OCI-LY3 (cell line): Measurements from ENCODE around the gene MYBPC2.

Experiments
- H2AFZ ChIP-seq: fragments of 200-600, 300-600 bp; shearing (Covaris generic); 2 replicates; pipeline ENCODE4 v1.6.0; 2014; ENCODE audit warnings: antibody characterized with exemption, low read depth, low read length
- H3K27ac ChIP-seq: fragments of 200-600, 300-600 bp; sonication (generic); 2 replicates; pipeline ENCODE4 v1.5.1; 2014; ENCODE audit warnings: mild to moderate bottlenecking, low read length, moderate library complexity, mixed read lengths
- H3K27me3 ChIP-seq: fragments of 200-600, 300-600 bp; sonication (generic); 2 replicates; pipeline ENCODE4 v1.6.1; 2014; ENCODE audit warnings: low read depth, low read length, mixed read lengths
- H3K36me3 ChIP-seq: fragments of 200-600, 300-600 bp; sonication (generic); replicated peaks from 2 replicates; pipeline ENCODE3; 2014; ENCODE audit warnings: low read depth, low read length, mixed read lengths
- H3K4me1 ChIP-seq: fragments of 300-600, 200-600 bp; sonication (generic); 2 replicates; pipeline ENCODE4 v1.6.1; 2014; ENCODE audit warnings: low read length, mixed read lengths
- H3K4me2 ChIP-seq: fragments of 200-600, 300-600 bp; sonication (generic); 2 replicates; pipeline ENCODE4 v1.6.1; 2014; ENCODE audit warnings: low read length, mixed read lengths
- H3K4me3 ChIP-seq: fragments of 300-600, 200-600 bp; sonication (generic); 2 replicates; pipeline ENCODE4 v1.5.1; 2014; ENCODE audit warnings: antibody characterized with exemption, mild to moderate bottlenecking, low read length, moderate library complexity
- H3K79me2 ChIP-seq: fragments of 300-600, 200-600 bp; shearing (Covaris generic); 2 replicates; pipeline ENCODE4 v1.6.1; 2014; ENCODE audit warnings: mild to moderate bottlenecking, low read length, mixed read lengths
- H3K9ac ChIP-seq: fragments of 300-600, 200-600 bp; shearing (Covaris generic); 2 replicates; pipeline ENCODE4 v1.6.0; 2014; ENCODE audit warnings: mild to moderate bottlenecking, low read length, moderate library complexity
- H3K9me3 ChIP-seq: fragments of 200-600, 300-600 bp; shearing (Covaris generic); 2 replicates; pipeline ENCODE4 v1.6.1; 2014; ENCODE audit warnings: low read length, mixed read lengths; ENCODE audit not compliant: insufficient read depth
- H4K20me1 ChIP-seq: fragments of 200-600, 300-600 bp; sonication (generic); 2 replicates; pipeline ENCODE4 v1.6.1; 2016; ENCODE audit warnings: low read length, mixed read lengths; ENCODE audit not compliant: insufficient read depth
- CTCF ChIP-seq: fragments of 200-600, 300-600 bp; sonication (generic); IDR thresholded peaks from 2 replicates; pipeline ENCODE4 v1.5.1; 2014; ENCODE audit warnings: antibody characterized with exemption, low read length, low read depth
- EZH2phosphoT487 ChIP-seq: fragments of 200-600 bp; shearing (Covaris generic); IDR thresholded peaks from 2 replicates; pipeline ENCODE4 v1.6.1; 2018; ENCODE audit warnings: antibody characterized with exemption, mixed run types, low read depth

MYBPC2 gene

GRCh38 chr19:50477751-50478515, 45.2 kb downstream of the MYBPC2 start:
- Histone ChIP-seq H3K9me3 (no peaks in the 10 kb centered on the region), H3K9ac (peak overlapping the region; percentile 93; the same call in 1 of the 2 replicates), H3K27ac (no peak overlapping the region), H3K27me3 (no peaks in the 10 kb centered on the region), H3K79me2 (peaks cover 38% of the 10 kb centered on the region), H3K4me2 (peak overlapping the region; percentile 74), H3K4me1 (peaks cover 18% of the 10 kb centered on the region), H4K20me1 (peaks cover 15% of the 10 kb centered on the region), H3K4me3 (peak overlapping the region; percentile 89), H2AFZ (no peak overlapping the region), H3K36me3 (peaks cover 25% of the 10 kb centered on the region)
- TF ChIP-seq EZH2phosphoT487 (no peak), CTCF (no peak)

- no peak overlapping the region for H3K4me3 ChIP-seq
Observed at GRCh38 chr19:50478901-50479715, 46.4 kb downstream of the MYBPC2 start.

DNA sequence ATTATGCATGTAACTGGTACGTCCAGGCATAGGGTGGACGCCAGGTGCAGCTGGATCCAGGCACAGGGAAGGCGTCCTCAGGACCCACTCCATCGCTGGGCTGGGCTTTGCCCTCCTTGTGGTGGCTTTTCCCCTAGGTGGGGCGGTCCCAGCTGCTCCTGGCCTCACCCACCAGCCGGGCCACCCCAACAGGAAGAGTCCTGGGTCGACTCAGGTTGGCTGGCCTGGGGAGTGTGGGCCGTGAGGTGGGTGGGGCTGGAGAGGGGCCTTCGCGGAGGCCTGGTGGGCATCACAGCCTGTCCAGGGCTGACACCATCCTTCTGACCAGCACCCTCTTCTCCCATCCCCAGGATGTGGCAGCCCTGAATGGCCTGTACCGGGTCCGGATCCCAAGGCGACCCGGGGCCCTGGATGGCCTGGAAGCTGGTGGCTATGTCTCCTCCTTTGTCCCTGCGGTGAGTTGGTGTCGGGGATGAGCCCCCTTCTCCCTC, 47.1 kb downstream of the MYBPC2 start:
- Histone ChIP-seq H3K9me3 (no peaks in the 10 kb centered on the region), H3K27ac (no peak overlapping the region), H2AFZ (no peak overlapping the region), H3K4me3 (no peak overlapping the region), H3K9ac (no peak overlapping the region), H3K27me3 (no peaks in the 10 kb centered on the region), H4K20me1 (peaks cover 15% of the 10 kb centered on the region), H3K4me2 (no peak overlapping the region), H3K4me1 (peaks cover 18% of the 10 kb centered on the region), H3K79me2 (peaks cover 38% of the 10 kb centered on the region), H3K36me3 (peaks cover 36% of the 10 kb centered on the region)
- TF ChIP-seq EZH2phosphoT487 (no peak), CTCF (no peak)

More at GRCh38 chr19:50478901-50479715, 46.4 kb downstream of the MYBPC2 start:
- Histone ChIP-seq H3K79me2 (peaks cover 38% of the 10 kb centered on the region), H3K4me2 (no peak overlapping the region), H3K9ac (no peak overlapping the region), H2AFZ (no peak overlapping the region), H3K4me1 (peaks cover 18% of the 10 kb centered on the region), H3K9me3 (no peaks in the 10 kb centered on the region), H4K20me1 (peaks cover 15% of the 10 kb centered on the region), H3K27me3 (no peaks in the 10 kb centered on the region), H3K36me3 (peaks cover 30% of the 10 kb centered on the region), H3K27ac (no peak overlapping the region)
- peak; percentile 87 for TF ChIP-seq CTCF
- no peak for TF ChIP-seq EZH2phosphoT487
